Fibroblast of skin of left biceps (primary cell): ENCODE data around the gene BCAR3.

Experiments used
- DNase-seq, 2 experiments: peaks; one replicate each; pipeline ENCODE4 v3.0.0-alpha.2; 2013; ENCODE audit warnings: low read depth in 2 of 2

The BCAR3 gene

GRCh38 chr1:93549131-93549530 lies 132.5 kb downstream of the BCAR3 start:
- no peak for DNase-seq

- no peak for DNase-seq
These were observed 135.3 kb downstream of the BCAR3 start for GRCh38 chr1:93546162-93546863.

GRCh38 chr1:93542398-93542797 lies 139.2 kb downstream of the BCAR3 start:
- no peak for DNase-seq

- DNase-seq, result no peak
These were observed 140.6 kb downstream of the BCAR3 start for GRCh38 chr1:93541045-93541444.

GRCh38 chr1:93537924-93538323 lies 143.7 kb downstream of the BCAR3 start:
- DNase-seq, result no peak

GRCh38 chr1:93537396-93537795 lies 144.2 kb downstream of the BCAR3 start:
- DNase-seq, result no peak

- no peak for DNase-seq
These were observed 148.0 kb downstream of the BCAR3 start for GRCh38 chr1:93533677-93534076.

- no peak for DNase-seq
These were observed 148.8 kb downstream of the BCAR3 start for GRCh38 chr1:93532780-93533378.

GRCh38 chr1:93531193-93531592 lies 150.4 kb downstream of the BCAR3 start:
- no peak for DNase-seq

- no peak for DNase-seq
These were observed 153.2 kb downstream of the BCAR3 start for GRCh38 chr1:93528412-93528811.

GRCh38 chr1:93526431-93526830 lies 155.2 kb downstream of the BCAR3 start:
- DNase-seq, result no peak

- no peak for DNase-seq
These were observed 156.2 kb downstream of the BCAR3 start for GRCh38 chr1:93525431-93525830.

GRCh38 chr1:93522721-93523120 lies 158.9 kb downstream of the BCAR3 start:
- no peak for DNase-seq

GRCh38 chr1:93521618-93522017 lies 160.0 kb downstream of the BCAR3 start:
- no peak for DNase-seq

- no peak for DNase-seq
These were observed 162.3 kb downstream of the BCAR3 start for GRCh38 chr1:93519199-93519829.

GRCh38 chr1:93518516-93518915 lies 163.1 kb downstream of the BCAR3 start:
- no peak for DNase-seq

GRCh38 chr1:93516164-93516563 lies 165.5 kb downstream of the BCAR3 start:
- no peak for DNase-seq
